HUDEP-2 (cell line): ENCODE data around the gene SPRYD7.
"Not testable (repeated sequence)": the region's sequence is repeated elsewhere in the genome, so short reads cannot be mapped to it uniquely, and the experiment has no call there.

Experiments used
- DNase-seq, 76 experiments: peaks; one replicate each; lab custom pipeline; 2025; ENCODE audit not compliant: unreplicated experiment in 76 of 76; lab: John Stamatoyannopoulos, UW

The SPRYD7 gene

GRCh38 chr13:49935171-49936074 is 717 bp downstream of the SPRYD7 start:
- DNase-seq, result peak in 59 of 76 experiments; percentile 3 to 61 (median 32)

- no peak for DNase-seq
Observed at GRCh38 chr13:49933511-49933910, 2.6 kb downstream of the SPRYD7 start.

GRCh38 chr13:49932868-49933267 is 3.3 kb downstream of the SPRYD7 start:
- no peak for DNase-seq

GRCh38 chr13:49932066-49932465 is 4.1 kb downstream of the SPRYD7 start:
- DNase-seq, result no peak

GRCh38 chr13:49927755-49928154 is 8.4 kb downstream of the SPRYD7 start:
- DNase-seq, result no peak

- no peak for DNase-seq
Observed at GRCh38 chr13:49925881-49926418, 10.2 kb downstream of the SPRYD7 start.

GRCh38 chr13:49922301-49922700 is 13.8 kb downstream of the SPRYD7 start:
- no peak for DNase-seq

GRCh38 chr13:49920969-49921368 is 15.2 kb downstream of the SPRYD7 start:
- DNase-seq, result not testable (repeated sequence)

- DNase-seq, result not testable (repeated sequence)
Observed at GRCh38 chr13:49918106-49918505, 18.0 kb downstream of the SPRYD7 start.

GRCh38 chr13:49914947-49915346 is 21.2 kb downstream of the SPRYD7 start:
- DNase-seq, result no peak

GRCh38 chr13:49908637-49909036 is 27.5 kb downstream of the SPRYD7 start:
- DNase-seq, result peak in 1 of 76 experiments; percentile 3

GRCh38 chr13:49904729-49905456 is 31.2 kb downstream of the SPRYD7 start:
- no peak for DNase-seq

- no peak for DNase-seq
Observed at GRCh38 chr13:49898792-49899191, 37.3 kb downstream of the SPRYD7 start.

- DNase-seq, result no peak
Observed at GRCh38 chr13:49897713-49898112, 38.4 kb downstream of the SPRYD7 start.

GRCh38 chr13:49895826-49896225 is 40.3 kb downstream of the SPRYD7 start:
- no peak for DNase-seq

- no peak for DNase-seq
Observed at GRCh38 chr13:49893591-49893990, 42.5 kb downstream of the SPRYD7 start.

- DNase-seq, result no peak
Observed at GRCh38 chr13:49890376-49890775, 45.8 kb downstream of the SPRYD7 start.

- DNase-seq, result no peak
Observed at GRCh38 chr13:49878682-49879081, 57.5 kb downstream of the SPRYD7 start.

GRCh38 chr13:49877629-49878218 is 58.4 kb downstream of the SPRYD7 start:
- DNase-seq, result no peak

- DNase-seq, result no peak
Observed at GRCh38 chr13:49874430-49874829, 61.7 kb downstream of the SPRYD7 start.

GRCh38 chr13:49869519-49869918 is 66.6 kb downstream of the SPRYD7 start:
- DNase-seq, result peak in 6 of 76 experiments; percentile 0 to 15 (median 2)
